Activated naive CD8-positive, alpha-beta T cell treated with anti-CD3 and anti-CD28 coated beads, Interleukin-2, amount 50 U/mL, for 16 hours (primary cell): Measurements from ENCODE around the gene LOXL1.
"Not testable (repeated sequence)": the region's sequence is repeated elsewhere in the genome, so short reads cannot be mapped to it uniquely, and the experiment has no call there.

Source experiments
- DNase-seq: peaks from one replicate; pipeline ENCODE4 v3.0.0-alpha.2; 2020; ENCODE audit warnings: low read depth, low spot score

The LOXL1 gene

GRCh38 chr15:73952913-73953750 lies 26.9 kb downstream of the LOXL1 start:
- no peak for DNase-seq

GRCh38 chr15:73954188-73955145 lies 28.2 kb downstream of the LOXL1 start:
- DNase-seq: no peak

GRCh38 chr15:73955326-73955725 lies 29.1 kb downstream of the LOXL1 start:
- DNase-seq: no peak

- no peak for DNase-seq
Observed at GRCh38 chr15:73955861-73956742, 29.8 kb downstream of the LOXL1 start.

- no peak for DNase-seq
Observed at GRCh38 chr15:73956743-73957135, 30.5 kb downstream of the LOXL1 start.

- DNase-seq: no peak
Observed at GRCh38 chr15:73957276-73957675, 31.0 kb downstream of the LOXL1 start.

GRCh38 chr15:73957785-73958184 lies 31.5 kb downstream of the LOXL1 start:
- DNase-seq: no peak

DNA sequence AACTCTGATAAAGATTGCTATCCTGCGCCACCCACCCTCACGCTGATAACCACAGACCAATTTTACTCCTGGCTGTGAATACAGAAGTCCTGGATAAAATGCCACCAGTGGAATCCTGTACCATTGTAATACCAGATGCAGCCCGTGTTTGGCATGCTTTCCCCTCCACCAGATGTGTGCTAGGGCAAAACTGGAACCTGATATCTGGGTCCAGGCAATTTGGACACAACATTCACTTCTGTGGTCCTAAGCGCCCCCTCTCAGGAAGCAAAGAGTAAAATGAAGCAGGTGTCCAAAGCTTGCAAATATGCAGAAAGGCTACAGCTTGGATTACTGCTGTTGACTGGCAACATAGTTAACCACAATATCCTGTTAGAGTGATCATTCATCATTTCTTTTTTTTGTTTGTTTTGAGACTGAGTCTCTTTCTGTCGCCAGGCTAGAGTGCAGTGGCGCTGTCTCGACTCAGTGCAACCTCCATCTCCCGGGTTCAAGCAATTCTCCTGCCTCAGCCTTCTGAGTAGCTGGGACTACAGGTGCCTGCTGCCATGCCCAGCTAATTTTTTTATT lies 32.8 kb downstream of the LOXL1 start:
- DNase-seq: no peak

GRCh38 chr15:73959801-73960200 lies 33.5 kb downstream of the LOXL1 start:
- DNase-seq: no peak

- not testable (repeated sequence) for DNase-seq
Observed at GRCh38 chr15:73960472-73961070, 34.3 kb downstream of the LOXL1 start.

DNA sequence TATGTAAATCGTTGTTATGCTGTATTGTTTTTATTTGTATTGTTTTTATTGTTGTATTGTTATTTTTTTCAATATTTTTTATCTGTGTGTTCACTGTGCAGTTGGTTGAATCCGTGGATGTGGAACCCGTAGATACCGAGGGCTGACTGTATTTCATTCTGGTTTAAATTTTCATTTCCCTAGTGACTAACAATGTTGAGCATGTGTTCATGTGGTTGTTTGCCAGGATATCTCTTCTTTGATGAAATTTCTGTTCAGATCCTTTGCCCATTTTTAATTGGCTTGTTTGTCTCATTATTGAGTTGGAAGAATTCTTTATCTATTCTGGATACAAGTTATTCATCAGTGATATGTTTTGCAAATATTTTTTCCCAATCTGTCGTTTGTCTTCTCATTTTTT lies 36.2 kb downstream of the LOXL1 start:
- no peak for DNase-seq

GRCh38 chr15:73964736-73965093 lies 38.5 kb downstream of the LOXL1 start:
- peak; percentile 75 for DNase-seq

GRCh38 chr15:73965094-73965757 lies 39.0 kb downstream of the LOXL1 start:
- DNase-seq: no peak

GRCh38 chr15:73965758-73966113 lies 39.5 kb downstream of the LOXL1 start:
- DNase-seq: no peak

DNA sequence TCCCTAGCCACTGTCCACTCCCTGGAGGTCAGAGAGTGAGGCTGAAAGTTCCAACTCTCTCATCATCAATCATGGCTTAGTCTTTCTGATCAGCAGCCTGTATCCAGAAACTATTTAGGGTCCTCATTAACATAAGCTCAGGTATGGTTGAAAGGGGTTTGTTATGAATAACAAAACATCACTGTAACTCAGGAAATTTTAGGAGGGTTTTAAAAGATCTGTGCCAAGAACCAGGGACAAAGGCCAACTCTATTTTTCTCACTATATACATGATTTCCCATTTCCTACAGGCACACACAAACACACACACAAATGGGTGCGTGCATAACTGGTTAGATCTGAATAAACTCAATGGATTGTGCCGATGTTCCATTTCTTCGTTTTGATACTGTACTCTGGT lies 42.2 kb downstream of the LOXL1 start:
- DNase-seq: no peak

GRCh38 chr15:73969151-73969759 lies 43.0 kb downstream of the LOXL1 start:
- no peak for DNase-seq

DNA sequence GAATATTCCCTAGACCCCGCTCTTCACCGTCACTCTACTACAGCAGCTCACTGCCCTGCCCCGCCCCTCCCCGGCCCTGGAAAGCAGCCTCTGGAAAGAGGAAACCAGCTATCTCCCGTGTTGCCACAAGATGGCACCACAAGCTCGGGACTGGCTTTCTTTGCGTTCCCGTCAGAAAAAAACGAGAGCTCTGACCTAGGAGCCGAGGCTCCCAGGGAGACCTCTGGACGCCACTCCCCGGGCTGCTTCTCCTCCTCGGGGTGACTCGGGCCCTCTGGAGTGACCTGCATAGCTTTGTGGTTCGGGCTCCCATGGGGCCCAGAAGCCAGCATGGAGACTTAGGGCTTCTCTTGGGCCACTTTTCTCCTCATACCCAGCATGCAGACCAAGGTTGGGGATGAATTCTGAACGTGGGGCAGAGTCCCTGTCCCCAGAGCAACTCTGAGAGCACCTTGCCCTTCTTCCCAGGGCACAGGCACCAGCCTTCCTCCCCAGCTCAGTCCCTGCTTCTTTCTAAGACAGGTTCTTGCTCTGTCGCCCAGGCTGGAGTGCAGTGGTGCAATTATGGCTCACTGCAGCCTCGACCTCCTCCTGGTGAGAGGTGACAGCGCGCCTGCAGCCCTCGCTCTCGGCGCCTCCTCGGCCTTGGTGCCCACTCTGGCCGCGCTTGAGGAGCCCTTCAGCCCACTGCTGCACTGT lies 46.9 kb downstream of the LOXL1 start:
- DNase-seq: peak; percentile 65

DNA sequence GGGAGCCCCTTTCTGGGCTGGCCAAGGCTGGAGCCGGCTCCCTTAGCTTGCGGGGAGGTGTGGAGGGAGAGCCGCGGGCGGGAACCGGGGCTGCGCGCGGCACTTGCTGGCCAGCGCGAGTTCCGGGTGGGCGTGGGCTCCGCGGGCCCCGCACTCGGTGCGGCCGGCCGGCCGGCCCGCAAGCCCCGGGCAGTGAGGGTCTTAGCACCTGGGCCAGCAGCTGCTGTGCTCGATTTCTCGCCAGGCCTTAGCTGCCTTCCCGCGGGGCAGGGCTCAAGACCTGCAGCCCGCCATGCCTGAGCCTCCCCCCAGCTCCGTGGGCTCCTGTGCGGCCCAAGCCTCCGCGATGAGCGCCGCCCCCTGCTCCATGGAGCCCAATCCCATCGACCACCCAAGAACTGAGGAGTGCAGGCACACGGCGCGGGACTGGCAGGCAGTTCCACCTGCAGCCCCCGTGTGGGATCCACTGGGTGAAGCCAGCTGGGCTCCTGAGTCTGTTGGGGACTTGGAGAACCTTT lies 47.5 kb downstream of the LOXL1 start:
- DNase-seq: not testable (repeated sequence)
